ENCODE results near the gene PIH1D2.

GRCh38 chr11:112050721-112051120, 23.1 kb downstream of the PIH1D2 start:
- TF ChIP-seq, protein P1, sequence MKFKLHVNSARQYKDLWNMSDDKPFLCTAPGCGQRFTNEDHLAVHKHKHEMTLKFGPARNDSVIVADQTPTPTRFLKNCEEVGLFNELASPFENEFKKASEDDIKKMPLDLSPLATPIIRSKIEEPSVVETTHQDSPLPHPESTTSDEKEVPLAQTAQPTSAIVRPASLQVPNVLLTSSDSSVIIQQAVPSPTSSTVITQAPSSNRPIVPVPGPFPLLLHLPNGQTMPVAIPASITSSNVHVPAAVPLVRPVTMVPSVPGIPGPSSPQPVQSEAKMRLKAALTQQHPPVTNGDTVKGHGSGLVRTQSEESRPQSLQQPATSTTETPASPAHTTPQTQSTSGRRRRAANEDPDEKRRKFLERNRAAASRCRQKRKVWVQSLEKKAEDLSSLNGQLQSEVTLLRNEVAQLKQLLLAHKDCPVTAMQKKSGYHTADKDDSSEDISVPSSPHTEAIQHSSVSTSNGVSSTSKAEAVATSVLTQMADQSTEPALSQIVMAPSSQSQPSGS (IDR thresholded peaks at IDR 0.05; ENCODE audit: low read length) = no peak
- TF ChIP-seq, protein P2, sequence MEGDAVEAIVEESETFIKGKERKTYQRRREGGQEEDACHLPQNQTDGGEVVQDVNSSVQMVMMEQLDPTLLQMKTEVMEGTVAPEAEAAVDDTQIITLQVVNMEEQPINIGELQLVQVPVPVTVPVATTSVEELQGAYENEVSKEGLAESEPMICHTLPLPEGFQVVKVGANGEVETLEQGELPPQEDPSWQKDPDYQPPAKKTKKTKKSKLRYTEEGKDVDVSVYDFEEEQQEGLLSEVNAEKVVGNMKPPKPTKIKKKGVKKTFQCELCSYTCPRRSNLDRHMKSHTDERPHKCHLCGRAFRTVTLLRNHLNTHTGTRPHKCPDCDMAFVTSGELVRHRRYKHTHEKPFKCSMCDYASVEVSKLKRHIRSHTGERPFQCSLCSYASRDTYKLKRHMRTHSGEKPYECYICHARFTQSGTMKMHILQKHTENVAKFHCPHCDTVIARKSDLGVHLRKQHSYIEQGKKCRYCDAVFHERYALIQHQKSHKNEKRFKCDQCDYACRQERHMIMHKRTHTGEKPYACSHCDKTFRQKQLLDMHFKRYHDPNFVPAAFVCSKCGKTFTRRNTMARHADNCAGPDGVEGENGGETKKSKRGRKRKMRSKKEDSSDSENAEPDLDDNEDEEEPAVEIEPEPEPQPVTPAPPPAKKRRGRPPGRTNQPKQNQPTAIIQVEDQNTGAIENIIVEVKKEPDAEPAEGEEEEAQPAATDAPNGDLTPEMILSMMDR (IDR thresholded peaks at IDR 0.05; ENCODE audit: control extremely low read depth in 1 of 3, insufficient read depth in 1 of 3, low read depth in 1 of 3, low read length in 3 of 3) = no peak

Measured in H1 (cell line).